ENCODE results near the gene UTS2B. TPM values are rescaled to one million over a fixed set of nuclear protein-coding genes. Genes with fewer than 3 reads are reported as not detected.

Gene UTS2B
- total and polyA plus RNA-seq, 2 of the 4 experiments (the other 2 are of a cell fraction), result 0.72 to 0.79 TPM

DNA sequence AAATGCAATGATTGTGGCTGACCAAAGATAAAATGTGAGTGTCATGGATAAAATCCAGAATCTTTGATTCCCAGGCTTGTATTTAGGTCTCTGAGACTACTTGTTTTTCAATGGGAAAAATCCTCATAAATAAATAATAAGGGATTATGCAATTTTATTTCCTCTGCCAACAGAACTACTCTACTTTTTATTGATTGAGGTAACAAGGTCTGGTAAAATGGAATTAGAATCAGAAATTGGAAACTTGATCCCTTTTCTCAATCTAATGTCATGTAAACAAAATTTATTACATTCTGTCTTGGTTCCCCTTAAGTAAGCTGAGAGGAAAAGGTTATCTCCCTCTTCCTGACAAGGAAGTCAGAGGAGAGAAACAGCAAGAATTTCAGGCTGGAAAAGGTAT is 49.4 kb downstream of the UTS2B start:
- Histone ChIP-seq H3K14ac (replicated peaks; ENCODE audit: low read depth, low read length) (no peak overlapping the region), H3K27me3 (ENCODE audit: control insufficient read depth, insufficient read depth, low read length) (no peaks in the 10 kb centered on the region), H3K36me3 (ENCODE audit: control insufficient read depth, insufficient read depth, low read length) (no peaks in the 10 kb centered on the region), H3K18ac (ENCODE audit: low read depth, low read length) (no peak overlapping the region), H2AFZ (replicated peaks; ENCODE audit: low read length, poor library complexity) (no peak overlapping the region), H3K79me1 (ENCODE audit: low read depth in 1 of 2, low read length in 2 of 2) (no peaks in the 10 kb centered on the region), H3K4ac (ENCODE audit: low read depth, low read length) (no peak overlapping the region), H2BK5ac (ENCODE audit: low read depth, low read length, poor library complexity, severe bottlenecking) (no peak overlapping the region), H2AK5ac (ENCODE audit: low read depth, low read length) (no peak overlapping the region), H3K9me3 (ENCODE audit: control insufficient read depth, insufficient read depth, low read length) (no peaks in the 10 kb centered on the region), H4K20me1 (ENCODE audit: insufficient read depth, low read length) (no peaks in the 10 kb centered on the region), H4K91ac (ENCODE audit: insufficient read depth, low read depth, low read length) (no peak overlapping the region), H3K9me1 (ENCODE audit: insufficient read depth, low read length) (no peaks in the 10 kb centered on the region), H3K9ac (ENCODE audit: low read depth, low read length) (no peak overlapping the region), H3K23ac (ENCODE audit: low read depth, low read length) (no peak overlapping the region), H4K5ac (ENCODE audit: low read depth, low read length) (no peak overlapping the region), H3K4me2 (ENCODE audit: low read depth, low read length) (no peak overlapping the region), H2BK120ac (ENCODE audit: low read depth, low read length) (no peak overlapping the region), H3K56ac (ENCODE audit: extremely low read depth, insufficient read depth, low read length) (no peak overlapping the region), H4K8ac (ENCODE audit: low read depth in 2 of 2, low read length in 2 of 2) (no peak overlapping the region), H3K4me1 (ENCODE audit: control insufficient read depth, insufficient read depth, low read length) (no peaks in the 10 kb centered on the region), H2BK20ac (ENCODE audit: low read depth, low read length) (no peak overlapping the region), H2AK9ac (replicated peaks; ENCODE audit: low read depth, low read length, poor library complexity) (no peak overlapping the region), H2BK15ac (ENCODE audit: low read depth, low read length) (no peak overlapping the region), H3K4me3 (ENCODE audit: insufficient read depth, low read depth, low read length) (no peak overlapping the region), H3K27ac (ENCODE audit: insufficient read depth, low read length) (no peak overlapping the region)
- CTCF ChIA-PET, result no interaction called here
- DNase-seq, result no peak
- POLR2A ChIA-PET (ENCODE audit: unreplicated experiment), result no interaction called here
- ATAC-seq (ENCODE audit: low read depth), result no peak
- BruUV-seq (replicated peaks), result no TSS peak
- intact Hi-C loops (cut with micrococcal nuclease) (no loop called here), in situ Hi-C loops (cut with MboI; ENCODE audit: low sequenced_read_pairs) (no loop called here), dilution Hi-C loops (cut with HindIII; ENCODE audit: low sequenced_read_pairs, unreplicated experiment) (no loop called here)
- TF ChIP-seq, protein P1, sequence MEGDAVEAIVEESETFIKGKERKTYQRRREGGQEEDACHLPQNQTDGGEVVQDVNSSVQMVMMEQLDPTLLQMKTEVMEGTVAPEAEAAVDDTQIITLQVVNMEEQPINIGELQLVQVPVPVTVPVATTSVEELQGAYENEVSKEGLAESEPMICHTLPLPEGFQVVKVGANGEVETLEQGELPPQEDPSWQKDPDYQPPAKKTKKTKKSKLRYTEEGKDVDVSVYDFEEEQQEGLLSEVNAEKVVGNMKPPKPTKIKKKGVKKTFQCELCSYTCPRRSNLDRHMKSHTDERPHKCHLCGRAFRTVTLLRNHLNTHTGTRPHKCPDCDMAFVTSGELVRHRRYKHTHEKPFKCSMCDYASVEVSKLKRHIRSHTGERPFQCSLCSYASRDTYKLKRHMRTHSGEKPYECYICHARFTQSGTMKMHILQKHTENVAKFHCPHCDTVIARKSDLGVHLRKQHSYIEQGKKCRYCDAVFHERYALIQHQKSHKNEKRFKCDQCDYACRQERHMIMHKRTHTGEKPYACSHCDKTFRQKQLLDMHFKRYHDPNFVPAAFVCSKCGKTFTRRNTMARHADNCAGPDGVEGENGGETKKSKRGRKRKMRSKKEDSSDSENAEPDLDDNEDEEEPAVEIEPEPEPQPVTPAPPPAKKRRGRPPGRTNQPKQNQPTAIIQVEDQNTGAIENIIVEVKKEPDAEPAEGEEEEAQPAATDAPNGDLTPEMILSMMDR (conservative IDR thresholded peaks at IDR 0.05; ENCODE audit: low read depth, low read length), result no peak
- TF ChIP-seq MXI1 (IDR thresholded peaks at IDR 0.05; ENCODE audit: borderline replicate concordance, low read depth, low read length) (no peak), CEBPB (IDR thresholded peaks at IDR 0.05; ENCODE audit: low read depth, low read length) (no peak), MAFK (IDR thresholded peaks at IDR 0.05; ENCODE audit: low read depth, low read length) (no peak), BHLHE40 (IDR thresholded peaks at IDR 0.05; ENCODE audit: low read depth, low read length) (no peak), RFX5 (IDR thresholded peaks at IDR 0.05; ENCODE audit: low read depth, low read length) (no peak), MAZ (IDR thresholded peaks at IDR 0.05; ENCODE audit: borderline replicate concordance, low read depth, low read length) (no peak), RCOR1 (IDR thresholded peaks at IDR 0.05; ENCODE audit: insufficient replicate concordance, low read length) (no peak), CHD1 (IDR thresholded peaks at IDR 0.05; ENCODE audit: low read depth, low read length) (no peak), SMC3 (IDR thresholded peaks at IDR 0.05; ENCODE audit: low read depth, low read length) (no peak), NFE2L2 (IDR thresholded peaks at IDR 0.05; ENCODE audit: low read depth, low read length) (no peak), RAD21 (IDR thresholded peaks at IDR 0.05; ENCODE audit: low read length) (no peak), FOS (IDR thresholded peaks at IDR 0.05; ENCODE audit: low read depth, low read length) (no peak), POLR2A (IDR thresholded peaks at IDR 0.05; ENCODE audit: low read depth, low read length) (no peak)
- TF ChIP-seq, protein P2, sequence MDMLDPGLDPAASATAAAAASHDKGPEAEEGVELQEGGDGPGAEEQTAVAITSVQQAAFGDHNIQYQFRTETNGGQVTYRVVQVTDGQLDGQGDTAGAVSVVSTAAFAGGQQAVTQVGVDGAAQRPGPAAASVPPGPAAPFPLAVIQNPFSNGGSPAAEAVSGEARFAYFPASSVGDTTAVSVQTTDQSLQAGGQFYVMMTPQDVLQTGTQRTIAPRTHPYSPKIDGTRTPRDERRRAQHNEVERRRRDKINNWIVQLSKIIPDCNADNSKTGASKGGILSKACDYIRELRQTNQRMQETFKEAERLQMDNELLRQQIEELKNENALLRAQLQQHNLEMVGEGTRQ (IDR thresholded peaks at IDR 0.05; ENCODE audit: low read depth, low read length), result no peak
- TF ChIP-seq, protein P3, sequence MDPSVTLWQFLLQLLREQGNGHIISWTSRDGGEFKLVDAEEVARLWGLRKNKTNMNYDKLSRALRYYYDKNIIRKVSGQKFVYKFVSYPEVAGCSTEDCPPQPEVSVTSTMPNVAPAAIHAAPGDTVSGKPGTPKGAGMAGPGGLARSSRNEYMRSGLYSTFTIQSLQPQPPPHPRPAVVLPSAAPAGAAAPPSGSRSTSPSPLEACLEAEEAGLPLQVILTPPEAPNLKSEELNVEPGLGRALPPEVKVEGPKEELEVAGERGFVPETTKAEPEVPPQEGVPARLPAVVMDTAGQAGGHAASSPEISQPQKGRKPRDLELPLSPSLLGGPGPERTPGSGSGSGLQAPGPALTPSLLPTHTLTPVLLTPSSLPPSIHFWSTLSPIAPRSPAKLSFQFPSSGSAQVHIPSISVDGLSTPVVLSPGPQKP (IDR thresholded peaks at IDR 0.05; ENCODE audit: borderline replicate concordance, low read depth, low read length), result no peak

Data from IMR-90 (cell line).